HuH-7.5 (cell line): ENCODE results near the gene ACTR6.
A peak's percentile ranks its signal among the peaks of the same experiment; 100 is the strongest.
"Not testable (repeated sequence)": the region's sequence is repeated elsewhere in the genome, so short reads cannot be mapped to it uniquely, and the experiment has no call there.

Experiments
- DNase-seq: peaks from one replicate; pipeline ENCODE4 v3.0.0; 2011; ENCODE audit warnings: low spot score

The ACTR6 gene

GRCh38 chr12:100219328-100220109, 18.9 kb downstream of the ACTR6 start:
- peak; percentile 10 for DNase-seq

- no peak for DNase-seq
Measured at GRCh38 chr12:100221523-100221922, 20.9 kb downstream of the ACTR6 start.

GRCh38 chr12:100222173-100222572, 21.6 kb downstream of the ACTR6 start:
- DNase-seq: not testable (repeated sequence)

- DNase-seq: no peak
Measured at GRCh38 chr12:100225491-100225890, 24.9 kb downstream of the ACTR6 start.

GRCh38 chr12:100229036-100229635, 28.5 kb downstream of the ACTR6 start:
- peak; percentile 15 for DNase-seq

GRCh38 chr12:100229876-100230275, 29.3 kb downstream of the ACTR6 start:
- no peak for DNase-seq

GRCh38 chr12:100231873-100232272, 31.3 kb downstream of the ACTR6 start:
- DNase-seq: not testable (repeated sequence)

- DNase-seq: no peak
Measured at GRCh38 chr12:100234166-100234565, 33.6 kb downstream of the ACTR6 start.

GRCh38 chr12:100234591-100235304, 34.1 kb downstream of the ACTR6 start:
- peak; percentile 12 for DNase-seq

- no peak for DNase-seq
Measured at GRCh38 chr12:100238801-100239200, 38.2 kb downstream of the ACTR6 start.

- DNase-seq: no peak
Measured at GRCh38 chr12:100239589-100239988, 39.0 kb downstream of the ACTR6 start.

GRCh38 chr12:100243137-100243536, 42.5 kb downstream of the ACTR6 start:
- no peak for DNase-seq

- no peak for DNase-seq
Measured at GRCh38 chr12:100247765-100248164, 47.1 kb downstream of the ACTR6 start.

GRCh38 chr12:100248886-100249285, 48.3 kb downstream of the ACTR6 start:
- DNase-seq: no peak

GRCh38 chr12:100249941-100250340, 49.3 kb downstream of the ACTR6 start:
- no peak for DNase-seq

GRCh38 chr12:100251917-100252316, 51.3 kb downstream of the ACTR6 start:
- DNase-seq: peak; percentile 31

- no peak for DNase-seq
Measured at GRCh38 chr12:100253437-100253836, 52.8 kb downstream of the ACTR6 start.

GRCh38 chr12:100254876-100255275, 54.3 kb downstream of the ACTR6 start:
- DNase-seq: no peak

GRCh38 chr12:100258127-100258526, 57.5 kb downstream of the ACTR6 start:
- no peak for DNase-seq

GRCh38 chr12:100263131-100263530, 62.5 kb downstream of the ACTR6 start:
- no peak for DNase-seq

GRCh38 chr12:100265107-100265506, 64.5 kb downstream of the ACTR6 start:
- DNase-seq: not testable (repeated sequence)

GRCh38 chr12:100265732-100266584, 65.3 kb downstream of the ACTR6 start:
- DNase-seq: no peak
